DMS 273 treated with DMSO at 0.1 percent for 48 hours (cell line): ENCODE measurements around the gene LILRB3.
A peak's percentile ranks its signal among the peaks of the same experiment; 100 is the strongest.
"Not testable (repeated sequence)": the region's sequence is repeated elsewhere in the genome, so short reads cannot be mapped to it uniquely, and the experiment has no call there.

Experiments used
- DNase-seq: peaks from one replicate; lab custom pipeline; 2025; lab: John Stamatoyannopoulos, UW

LILRB3 gene

DNA sequence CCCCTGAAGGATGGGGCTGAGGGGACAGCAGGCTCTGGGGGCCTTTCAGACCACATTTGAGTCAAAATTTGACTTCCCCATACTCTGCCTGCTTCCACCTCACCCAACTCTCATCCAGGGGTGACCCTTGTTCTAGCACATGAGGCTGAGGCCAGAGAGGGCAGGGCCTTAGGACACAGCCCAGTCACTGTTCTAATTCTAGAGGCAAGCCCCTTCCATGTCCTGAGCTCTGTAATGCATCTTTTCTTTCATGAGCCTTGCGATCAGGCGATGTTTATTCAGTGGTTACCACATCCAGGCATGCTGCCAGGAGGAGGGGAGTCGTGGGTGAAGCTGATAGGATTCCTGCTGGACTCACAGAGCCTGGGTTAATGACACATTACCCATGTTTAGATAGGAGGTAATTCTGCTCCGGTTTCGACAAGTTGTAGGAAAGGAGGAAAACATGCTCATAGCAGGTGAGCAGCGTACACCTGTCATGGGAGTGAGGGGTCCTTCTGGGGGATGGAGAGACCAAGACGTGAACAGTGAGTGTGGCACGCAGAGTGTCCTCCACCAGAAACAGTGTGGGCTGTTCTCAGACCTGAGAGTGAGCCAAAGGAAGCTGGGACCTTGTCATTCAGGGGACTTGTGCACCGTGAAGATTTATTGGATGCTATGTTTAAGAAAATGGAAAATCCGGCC lies 12.9 kb downstream of the LILRB3 start:
- peak; percentile 68 for DNase-seq

DNA sequence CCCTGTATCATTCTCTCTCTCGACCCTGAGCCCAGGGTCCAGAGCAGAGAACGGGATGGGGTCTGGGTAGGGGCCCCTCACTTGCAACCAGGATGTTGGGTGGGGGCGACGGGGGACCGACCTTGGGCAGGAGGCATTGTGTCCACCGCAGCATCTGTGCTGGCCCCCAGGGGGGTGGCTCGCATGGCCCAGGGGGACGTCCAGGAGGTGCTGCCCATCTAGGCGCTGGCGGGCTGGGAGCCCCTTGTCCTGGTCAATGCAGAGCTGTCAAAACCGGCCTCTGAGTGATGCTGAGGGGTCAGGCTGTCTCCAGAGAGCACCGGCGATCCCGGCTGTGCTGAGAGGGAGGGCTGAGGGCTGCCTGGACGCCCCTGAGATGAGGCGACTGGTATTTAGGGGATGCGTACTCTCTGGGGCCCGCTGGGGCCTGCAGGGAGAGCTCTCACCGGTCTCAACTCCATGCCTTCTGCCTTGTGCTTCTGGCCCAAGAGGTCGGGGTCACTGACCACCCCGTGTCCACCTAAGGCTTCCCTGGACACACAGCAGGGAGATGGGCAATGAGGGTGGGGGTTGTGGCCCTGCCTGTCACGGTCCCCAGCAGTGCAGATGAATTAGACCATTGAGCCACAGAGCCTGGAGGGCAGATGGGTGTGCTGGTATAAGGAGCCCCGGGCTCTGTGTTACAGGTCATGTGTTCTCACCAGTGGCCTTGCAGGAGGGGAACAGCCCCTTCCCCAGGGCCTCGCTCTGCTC lies 13.6 kb downstream of the LILRB3 start:
- DNase-seq: no peak

- DNase-seq: peak; percentile 28
Measured at GRCh38 chr19:54208784-54209057, 14.1 kb downstream of the LILRB3 start.

- DNase-seq: peak; percentile 43
Measured at GRCh38 chr19:54207983-54208783, 14.6 kb downstream of the LILRB3 start.

GRCh38 chr19:54207676-54207982 lies 15.2 kb downstream of the LILRB3 start:
- DNase-seq: no peak

DNA sequence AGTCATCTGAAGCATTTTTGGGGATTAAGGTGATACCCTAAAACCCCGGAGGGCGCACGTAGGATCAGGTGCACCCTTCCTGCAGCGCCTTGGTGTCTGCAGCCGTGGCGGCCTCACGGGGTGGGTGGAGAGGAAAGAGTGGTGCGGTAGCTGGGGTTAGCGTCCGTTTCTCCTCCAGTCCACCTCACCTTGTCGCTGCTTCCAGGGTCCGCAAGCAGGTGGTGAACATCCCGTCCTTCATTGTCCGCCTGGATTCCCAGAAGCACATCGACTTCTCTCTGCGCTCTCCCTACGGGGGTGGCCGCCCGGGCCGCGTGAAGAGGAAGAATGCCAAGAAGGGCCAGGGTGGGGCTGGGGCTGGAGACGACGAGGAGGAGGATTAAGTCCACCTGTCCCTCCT lies 15.6 kb downstream of the LILRB3 start:
- not testable (repeated sequence) for DNase-seq

GRCh38 chr19:54206831-54207177 lies 16.0 kb downstream of the LILRB3 start:
- DNase-seq: no peak

- DNase-seq: no peak
Measured at GRCh38 chr19:54206030-54206830, 16.6 kb downstream of the LILRB3 start.

DNA sequence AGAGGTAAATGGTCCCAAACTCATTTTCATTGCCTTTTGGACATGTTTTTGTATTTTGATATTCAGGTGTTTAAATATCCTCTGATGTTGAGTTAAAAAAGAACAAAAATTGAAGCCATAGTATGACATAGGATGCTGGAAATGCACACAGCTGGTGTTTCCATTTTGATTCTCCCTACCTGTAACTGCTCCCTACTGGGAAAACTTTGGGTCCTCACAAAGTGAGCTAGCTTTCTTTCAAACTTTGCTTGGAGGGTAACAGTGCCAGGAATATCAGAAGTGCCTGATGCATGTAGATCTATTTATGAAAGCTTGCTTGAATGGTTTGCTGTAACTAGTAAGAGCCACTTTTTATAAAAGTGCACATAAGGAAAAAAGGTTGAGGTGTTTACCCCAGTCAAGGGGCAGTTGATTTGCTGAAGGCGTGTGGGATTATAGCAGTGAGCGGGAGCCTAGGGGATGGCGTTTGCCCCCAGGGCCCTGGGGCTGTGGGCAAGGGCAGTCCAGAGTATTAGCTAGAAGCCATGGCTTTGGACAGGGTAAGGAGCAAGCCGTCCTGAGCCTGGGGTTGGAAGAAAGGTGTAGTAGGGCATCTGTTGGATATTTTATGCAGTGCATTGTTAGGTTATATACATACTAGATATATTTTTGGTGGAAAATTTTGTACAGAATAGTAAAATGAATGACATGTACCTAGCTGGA lies 17.9 kb downstream of the LILRB3 start:
- no peak for DNase-seq

DNA sequence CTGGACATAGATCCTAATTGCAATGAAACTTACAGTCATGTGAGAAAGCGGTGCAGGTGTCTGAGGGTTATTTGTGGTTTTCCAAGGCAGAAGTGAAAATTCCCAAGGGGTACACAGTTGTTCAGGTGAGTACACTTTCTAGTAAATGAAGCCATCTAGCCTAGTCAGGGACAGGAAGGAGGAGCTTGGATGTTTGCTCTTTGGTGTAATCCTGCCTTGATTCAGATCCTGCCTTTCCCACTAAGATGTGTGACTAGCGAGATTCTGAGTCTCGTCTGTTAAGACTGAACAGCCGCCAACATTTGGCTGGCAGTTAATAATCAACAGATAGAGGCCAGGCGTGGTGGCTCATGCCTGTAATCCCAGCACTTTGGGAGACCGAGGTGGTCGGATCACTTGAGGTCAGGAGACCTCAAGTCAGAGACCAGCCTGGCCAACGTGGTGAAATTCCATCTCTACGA lies 19.6 kb downstream of the LILRB3 start:
- no peak for DNase-seq

- no peak for DNase-seq
Measured at GRCh38 chr19:54201980-54202379, 20.8 kb downstream of the LILRB3 start.

DNA sequence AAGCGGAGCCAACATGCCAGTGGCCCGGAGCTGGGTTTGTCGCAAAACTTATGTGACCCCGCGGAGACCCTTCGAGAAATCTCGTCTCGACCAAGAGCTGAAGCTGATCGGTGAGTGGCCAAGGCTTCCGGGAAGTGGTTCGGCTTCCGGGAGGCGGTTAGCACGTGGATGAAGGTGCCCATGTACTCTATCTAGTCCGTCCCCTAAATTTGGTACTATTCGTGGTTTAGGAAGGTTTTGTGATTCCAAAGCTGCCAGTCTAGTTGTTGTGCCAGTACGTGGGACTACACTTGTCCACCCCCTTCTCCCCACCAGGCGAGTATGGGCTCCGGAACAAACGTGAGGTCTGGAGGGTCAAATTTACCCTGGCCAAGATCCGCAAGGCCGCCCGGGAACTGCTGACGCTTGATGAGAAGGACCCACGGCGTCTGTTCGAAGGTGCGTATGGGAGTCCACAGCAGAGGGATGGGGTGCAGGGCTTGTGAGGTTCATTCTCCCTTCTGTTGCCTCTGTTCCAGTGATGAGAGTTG lies 21.6 kb downstream of the LILRB3 start:
- no peak for DNase-seq

GRCh38 chr19:54199401-54199800 lies 23.4 kb downstream of the LILRB3 start:
- DNase-seq: no peak

- no peak for DNase-seq
Measured at GRCh38 chr19:54197121-54197520, 25.7 kb downstream of the LILRB3 start.

- no peak for DNase-seq
Measured at GRCh38 chr19:54196536-54196935, 26.3 kb downstream of the LILRB3 start.

DNA sequence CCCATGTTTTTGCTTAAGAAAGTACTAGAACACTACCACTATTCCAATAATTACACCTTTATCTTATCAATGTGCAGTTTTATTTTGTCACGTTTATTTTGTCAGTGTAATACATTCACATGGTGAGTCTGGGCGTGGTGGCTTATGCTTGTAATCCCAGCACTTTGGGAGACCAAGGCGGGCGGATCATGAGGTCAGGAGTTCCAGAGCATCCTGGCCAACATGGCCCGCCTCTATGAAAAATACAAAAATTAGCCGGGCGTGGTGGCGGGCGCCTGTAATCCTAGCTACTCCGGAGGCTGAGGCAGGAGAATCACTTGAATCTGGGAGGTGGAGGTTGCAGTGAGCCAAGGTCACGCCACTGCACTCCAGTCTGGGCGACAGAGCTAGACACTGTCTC lies 28.3 kb downstream of the LILRB3 start:
- not testable (repeated sequence) for DNase-seq

DNA sequence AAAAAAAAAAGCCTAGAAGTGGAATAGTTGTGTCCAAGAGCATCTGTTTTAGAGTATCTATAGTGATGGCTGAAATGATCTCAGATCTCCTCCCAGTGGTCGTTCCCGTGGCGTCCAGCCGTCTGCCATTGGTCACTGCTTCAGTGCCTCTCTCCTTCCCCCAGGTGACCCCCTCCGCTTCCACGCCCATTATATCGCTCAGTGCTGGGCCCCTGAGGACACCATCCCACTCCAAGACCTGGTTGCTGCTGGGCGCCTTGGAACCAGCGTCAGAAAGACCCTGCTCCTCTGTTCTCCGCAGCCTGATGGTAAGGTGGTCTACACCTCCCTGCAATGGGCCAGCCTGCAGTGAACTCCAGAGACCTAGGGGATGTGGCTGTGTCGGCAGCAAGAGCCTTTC lies 29.8 kb downstream of the LILRB3 start:
- DNase-seq: no peak

DNA sequence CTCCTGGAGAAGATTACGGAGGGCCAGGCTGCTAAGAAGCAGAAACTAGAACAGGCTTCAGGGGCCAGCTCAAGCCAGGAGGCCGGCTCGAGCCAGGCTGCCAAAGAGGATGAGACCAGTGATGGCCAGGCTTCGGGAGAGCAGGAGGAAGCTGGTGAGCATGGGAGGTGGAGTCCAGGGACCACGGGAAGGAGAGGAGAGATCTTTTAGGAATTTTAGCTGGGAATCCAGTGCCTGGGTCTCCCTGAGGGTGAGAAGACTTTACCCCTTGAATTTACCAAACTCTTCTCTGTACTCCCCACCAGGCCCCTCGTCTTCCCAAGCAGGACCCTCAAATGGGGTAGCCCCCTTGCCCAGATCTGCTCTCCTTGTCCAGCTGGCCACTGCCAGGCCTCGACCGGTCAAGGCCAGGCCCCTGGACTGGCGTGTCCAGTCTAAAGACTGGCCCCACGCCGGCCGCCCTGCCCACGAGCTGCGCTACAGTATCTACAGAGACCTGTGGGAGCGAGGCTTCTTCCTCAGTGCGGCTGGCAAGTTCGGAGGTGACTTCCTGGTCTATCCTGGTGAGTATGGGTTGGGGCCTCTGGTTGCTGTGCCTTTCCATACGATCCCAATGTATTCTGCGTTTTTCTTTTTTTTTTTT lies 30.9 kb downstream of the LILRB3 start:
- DNase-seq: no peak

- DNase-seq: no peak
Measured at GRCh38 chr19:54191011-54191810, 31.6 kb downstream of the LILRB3 start, which contains the start of gene TSEN34. Gene TSEN34 (plus strand): TSS chr19:54191308. CDS start chr19:54191365, 57 bp downstream.

DNA sequence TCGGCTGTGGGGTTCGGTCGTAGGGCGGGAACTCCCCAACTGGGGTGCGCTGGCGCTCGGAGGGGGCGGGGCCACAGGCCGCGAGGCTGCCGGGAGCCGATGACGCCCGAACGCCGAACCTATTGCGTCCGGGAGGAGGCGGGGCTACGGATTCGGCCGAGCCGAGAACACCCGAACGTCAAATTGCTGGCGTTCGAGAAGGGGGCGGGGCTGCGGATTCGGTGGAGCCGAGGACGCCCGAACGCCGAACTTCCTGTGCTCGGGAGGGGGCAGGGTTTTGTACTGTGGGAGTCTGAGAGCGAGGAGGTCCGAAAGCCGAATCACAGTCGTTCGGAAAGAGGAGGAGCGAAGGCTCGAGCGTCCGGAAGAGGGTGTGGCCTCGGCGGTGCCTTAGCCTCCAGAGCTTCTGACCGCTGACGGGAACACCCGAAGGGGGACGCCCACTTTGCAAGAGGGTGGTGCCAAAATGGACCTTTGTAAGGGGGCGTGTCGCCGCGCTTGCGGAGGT lies 32.2 kb downstream of the LILRB3 start:
- peak; percentile 98 for DNase-seq
